Measurements from ENCODE around the gene NCAPD2. TPM values are rescaled to one million over a fixed set of nuclear protein-coding genes. Genes with fewer than 3 reads are reported as not detected.

Gene NCAPD2
- total RNA-seq, 2 donors from 2014 or later = 86.7 to 99.0 TPM

- H3K27ac ChIP-seq = peak overlapping the region; percentile 90 to 93
- H3K36me3 ChIP-seq = peaks cover 8 to 27% of the 10 kb centered on the region in 2 donors
- H3K27me3 ChIP-seq (replicated peaks; ENCODE audit: insufficient read depth) = no peaks in the 10 kb centered on the region
- peaks cover 12% of the 10 kb centered on the region for H3K4me1 ChIP-seq (replicated peaks)
- intact Hi-C loops (cut with DNase I) = no loop called here
- peak; percentile 59 for DNase-seq (ENCODE audit: low spot score)
- TF ChIP-seq POLR2A (IDR thresholded peaks at IDR 0.05) (no peak), POLR2AphosphoS5 (IDR thresholded peaks at IDR 0.05) (no peak), CTCF (IDR thresholded peaks at IDR 0.05) (no peak)
- no peaks in the 10 kb centered on the region for H3K9me3 ChIP-seq
- WGBS = under 1% methylated on average over 14 of the region's 14 CpGs
- H3K4me3 ChIP-seq = peak overlapping the region; percentile 67 to 90
Measured at GRCh38 chr12:6532927-6533652, 39.2 kb downstream of the NCAPD2 start.

GRCh38 chr12:6533653-6533922 is 39.7 kb downstream of the NCAPD2 start:
- intact Hi-C loops (cut with DNase I) = no loop called here

GRCh38 chr12:6533923-6534694 is 40.2 kb downstream of the NCAPD2 start, which contains the start of gene GAPDH:
Gene GAPDH, plus strand, starts transcription at chr12:6534517. Its CDS starts 316 bp downstream, at chr12:6534833.
- WGBS = under 1% methylated on average over 62 of the region's 62 CpGs
- Histone ChIP-seq H3K36me3 (peaks cover 7 to 22% of the 10 kb centered on the region in 2 donors), H3K27me3 (replicated peaks; ENCODE audit: insufficient read depth) (no peaks in the 10 kb centered on the region), H3K4me3 (peak within 1 kb of the TSS; percentile 67 to 90), H3K9me3 (no peaks in the 10 kb centered on the region), H3K4me1 (replicated peaks) (peaks cover 12% of the 10 kb centered on the region), H3K27ac (peak within 1 kb of the TSS; percentile 90 to 93)
- DNase-seq (ENCODE audit: low spot score) = peak; percentile 93
- TF ChIP-seq POLR2AphosphoS5 (IDR thresholded peaks at IDR 0.05) (peak; percentile 73), POLR2A (IDR thresholded peaks at IDR 0.05) (peak; percentile 87), CTCF (IDR thresholded peaks at IDR 0.05) (peak in 2 of 4 experiments; percentile 8 to 15)
- intact Hi-C loops (cut with DNase I) = loop anchor here (2.0 kb wide), 1 partner anchor 41 kb away; the partner anchor contains the start of gene MRPL51

More at GRCh38 chr12:6533653-6533922, 39.7 kb downstream of the NCAPD2 start:
- Histone ChIP-seq H3K4me1 (replicated peaks) (peaks cover 12% of the 10 kb centered on the region), H3K27me3 (replicated peaks; ENCODE audit: insufficient read depth) (no peaks in the 10 kb centered on the region), H3K36me3 (peaks cover 8 to 22% of the 10 kb centered on the region in 2 donors), H3K27ac (peak overlapping the region; percentile 90 to 93), H3K9me3 (no peaks in the 10 kb centered on the region), H3K4me3 (peak overlapping the region; percentile 67 to 90)
- 0% methylated on average over 8 of the region's 9 CpGs for WGBS
- TF ChIP-seq POLR2A (IDR thresholded peaks at IDR 0.05) (no peak), CTCF (IDR thresholded peaks at IDR 0.05) (no peak), POLR2AphosphoS5 (IDR thresholded peaks at IDR 0.05) (no peak)
- DNase-seq (ENCODE audit: low spot score) = no peak

GRCh38 chr12:6534695-6534944 is 40.7 kb downstream of the NCAPD2 start:
- no peaks in the 10 kb centered on the region for H3K9me3 ChIP-seq
- H3K36me3 ChIP-seq = peaks cover 4 to 17% of the 10 kb centered on the region in 2 donors
- peak overlapping the region; percentile 67 to 90 for H3K4me3 ChIP-seq
- TF ChIP-seq POLR2AphosphoS5 (IDR thresholded peaks at IDR 0.05) = no peak
- no peak for DNase-seq (ENCODE audit: low spot score)
- no peaks in the 10 kb centered on the region for H3K27me3 ChIP-seq (replicated peaks; ENCODE audit: insufficient read depth)
- peak overlapping the region; percentile 90 to 93 for H3K27ac ChIP-seq
- peaks cover 12% of the 10 kb centered on the region for H3K4me1 ChIP-seq (replicated peaks)
- intact Hi-C loops (cut with DNase I) = loop anchor here (2.0 kb wide), 1 partner anchor 42 kb away; the partner anchor contains the start of gene MRPL51
- 0% methylated on average over 17 of the region's 25 CpGs for WGBS

- H3K9me3 ChIP-seq = no peaks in the 10 kb centered on the region
- H3K27ac ChIP-seq = peak overlapping the region; percentile 90 to 93
- peak; percentile 60 for DNase-seq (ENCODE audit: low spot score)
- intact Hi-C loops (cut with DNase I) = loop anchor here (1.0 to 5.0 kb wide), 3 partner anchors 42 to 208 kb away; partner anchors contain the start of gene MRPL51
- under 1% methylated on average over 46 of the region's 52 CpGs for WGBS
- H3K36me3 ChIP-seq = peaks cover 4 to 12% of the 10 kb centered on the region in 2 donors
- TF ChIP-seq POLR2A (IDR thresholded peaks at IDR 0.05) (peak; percentile 48), POLR2AphosphoS5 (IDR thresholded peaks at IDR 0.05) (peak; percentile 64), CTCF (IDR thresholded peaks at IDR 0.05) (peak in 2 of 4 experiments; percentile 3 to 5)
- H3K4me1 ChIP-seq (replicated peaks) = peaks cover 12% of the 10 kb centered on the region
- peak overlapping the region; percentile 67 to 90 for H3K4me3 ChIP-seq
- H3K27me3 ChIP-seq (replicated peaks; ENCODE audit: insufficient read depth) = no peaks in the 10 kb centered on the region
Measured at GRCh38 chr12:6534945-6535696, 41.2 kb downstream of the NCAPD2 start.
